ENCODE results near the gene DOC2B.
"Not testable (repeated sequence)": the region's sequence is repeated elsewhere in the genome, so short reads cannot be mapped to it uniquely, and the experiment has no call there.

GRCh38 chr17:137166-137807 lies 44.2 kb downstream of the DOC2B start, which contains the start of gene SCGB1C2:
- not testable (repeated sequence) for TF ChIP-seq POLR2A (IDR thresholded peaks at IDR 0.05; ENCODE audit: low read depth, low read length); POLR2AphosphoS5 (IDR thresholded peaks at IDR 0.05; ENCODE audit: low read depth, low read length); TAF1 (IDR thresholded peaks at IDR 0.05; ENCODE audit: borderline replicate concordance, low read depth, low read length)
